Sigmoid colon (tissue), 7 donors: ENCODE measurements around the gene OR7C1. TPM values are rescaled to one million over a fixed set of nuclear protein-coding genes. Genes with fewer than 3 reads are reported as not detected.

ENCODE experiments used
- DNase-seq: peaks from one replicate; pipeline ENCODE4 v3.0.0-alpha.2; 2019
- H3K27ac ChIP-seq, 4 donors: fragments of 200-600 bp; sonication (generic); one replicate each; pipeline ENCODE4 v1.5.1; 2016 to 2019; ENCODE audit warnings: mild to moderate bottlenecking in 1 of 4
- H3K27me3 ChIP-seq, 3 donors: fragments of 200-600 bp; sonication (generic); one replicate each; pipeline ENCODE4 v1.5.1; 2019; ENCODE audit warnings: mild to moderate bottlenecking in 1 of 3
- H3K36me3 ChIP-seq, 4 donors: fragments of 200-600 bp; sonication (generic); one replicate each; pipeline ENCODE4 v1.5.1; 2016 to 2019
- H3K4me1 ChIP-seq, 4 donors: fragments of 200-600 bp; sonication (generic); one replicate each; pipeline ENCODE4 v1.5.1; 2017 to 2019
- H3K4me3 ChIP-seq, 4 donors: fragments of 200-600 bp; sonication (generic); one replicate each; pipeline ENCODE4 v1.5.1; 2017 to 2019; ENCODE audit warnings: mild to moderate bottlenecking in 2 of 4, moderate library complexity in 1 of 4
- H3K9me3 ChIP-seq, 4 donors: fragments of 200-600 bp in 3 of 4; sonication (generic) in 3 of 4; one replicate each; pipeline versions ENCODE4 v1.5.1 to v1.6.1; 2013 to 2019
- CTCF ChIP-seq, 4 experiments: fragments of 450-650 bp in 3 of 4; fragments of 200-600 bp in 1 of 4; IDR thresholded peaks; one replicate each; pipeline ENCODE4 v1.5.1; 2016 to 2019; ENCODE audit warnings: antibody characterized with exemption in 4 of 4, mild to moderate bottlenecking in 3 of 4, moderate library complexity in 2 of 4
- EP300 ChIP-seq, 4 donors: sonication (generic); formaldehyde crosslinking; IDR thresholded peaks; one replicate each; pipeline ENCODE4 v1.6.1; 2017; ENCODE audit warnings: antibody characterized with exemption in 4 of 4
- POLR2A ChIP-seq, 2 donors: fragments of 450-650 bp; IDR thresholded peaks; one replicate each; pipeline ENCODE4 v1.6.1; 2016; ENCODE audit warnings: antibody characterized with exemption in 2 of 2, mild to moderate bottlenecking in 2 of 2, moderate library complexity in 2 of 2
- POLR2AphosphoS5 ChIP-seq, 4 donors: sonication (generic); formaldehyde crosslinking; IDR thresholded peaks; one replicate each; pipeline ENCODE4 v1.6.1; 2017; ENCODE audit warnings: antibody characterized with exemption in 4 of 4
- WGBS, 2 donors: extraction: QIAGEN DNeasy Blood & Tissue Kit; methylation state at CpG; one replicate each; pipeline ENCODE4 v1.1.7; 2013; 5-methylcytosine and 5-hydroxymethylcytosine counted together
- intact Hi-C: fragments of 100-400 bp; cut with DNase I; formaldehyde crosslinking; loops from one replicate; pipeline ENCODE4 v1.15.1; 2023
- polyA plus RNA-seq, 3 donors: library from polyadenylated mRNA; stranded (reverse); fragments of 200-250 nt; gene quantifications; one replicate each; pipeline ENCODE4 v1.2.3, GENCODE V29; 2013
- total RNA-seq, 4 donors: library from RNA; depleted of rRNA; stranded (reverse); fragments of >200 nt; gene quantifications; one replicate each; pipeline ENCODE4 v1.1.0, GENCODE V29; 2016
- donor health status: healthy with polysubstance abuse.
- donor health status: Bipolar disorder and iron deficiency.
- donor health status: healthy.

OR7C1 gene
- total and polyA plus RNA-seq, 7 donors, result under 0.01 TPM; not detected in 4

- no peak for DNase-seq
- intact Hi-C loops, result no loop called here
- H3K27ac ChIP-seq, result no peak overlapping the region
- TF ChIP-seq CTCF (IDR thresholded peaks at IDR 0.05) (no peak), POLR2AphosphoS5 (IDR thresholded peaks at IDR 0.05) (peak in 1 of 4 donors; percentile 43), EP300 (IDR thresholded peaks at IDR 0.05) (no peak), POLR2A (IDR thresholded peaks at IDR 0.05) (no peak)
- H3K36me3 ChIP-seq, result no peaks in the 10 kb centered on the region
- no peaks in the 10 kb centered on the region for H3K4me1 ChIP-seq
- 63 to 64% methylated on average over 6 of the region's 6 CpGs for WGBS, 2 donors
- H3K9me3 ChIP-seq, result peaks cover 0 to 2% (median 0%) of the 10 kb centered on the region in 4 donors
- H3K27me3 ChIP-seq, result peaks cover 0 to 5% (median 3%) of the 10 kb centered on the region in 3 donors
- no peak overlapping the region for H3K4me3 ChIP-seq
These were observed 8.6 kb upstream of the OR7C1 start for GRCh38 chr19:14843578-14843977.

GRCh38 chr19:14843169-14843568 lies 8.2 kb upstream of the OR7C1 start:
- no peak overlapping the region for H3K27ac ChIP-seq
- no peak for DNase-seq
- peaks cover 0 to 5% (median 3%) of the 10 kb centered on the region in 3 donors for H3K27me3 ChIP-seq
- H3K4me3 ChIP-seq, result no peak overlapping the region
- intact Hi-C loops, result no loop called here
- H3K9me3 ChIP-seq, result peaks cover 0 to 2% (median 0%) of the 10 kb centered on the region in 4 donors
- no peaks in the 10 kb centered on the region for H3K36me3 ChIP-seq
- H3K4me1 ChIP-seq, result no peaks in the 10 kb centered on the region
- TF ChIP-seq POLR2AphosphoS5 (IDR thresholded peaks at IDR 0.05), result no peak
- 46 to 60% methylated on average over 2 of the region's 2 CpGs for WGBS, 2 donors

GRCh38 chr19:14840206-14840605 lies 5.2 kb upstream of the OR7C1 start:
- Histone ChIP-seq H3K4me3 (no peak overlapping the region), H3K36me3 (no peaks in the 10 kb centered on the region), H3K4me1 (no peaks in the 10 kb centered on the region), H3K27me3 (peaks cover 0 to 1% (median 0%) of the 10 kb centered on the region in 3 donors), H3K9me3 (peaks cover 0 to 2% (median 0%) of the 10 kb centered on the region in 4 donors), H3K27ac (no peak overlapping the region)
- TF ChIP-seq EP300 (IDR thresholded peaks at IDR 0.05) (no peak), POLR2AphosphoS5 (IDR thresholded peaks at IDR 0.05) (no peak), POLR2A (IDR thresholded peaks at IDR 0.05) (no peak), CTCF (IDR thresholded peaks at IDR 0.05) (no peak)
- no peak for DNase-seq
- WGBS, 2 donors, result 13 to 54% methylated on average over 1 of the region's 1 CpG
- intact Hi-C loops, result no loop called here

- WGBS, 2 donors, result 65 to 73% methylated on average over 4 of the region's 4 CpGs
These were observed 2.4 kb upstream of the OR7C1 start for GRCh38 chr19:14837391-14837790.

GRCh38 chr19:14830702-14831101 lies 4.3 kb downstream of the OR7C1 start:
- no peak overlapping the region for H3K4me3 ChIP-seq
- H3K36me3 ChIP-seq, result no peaks in the 10 kb centered on the region
- no peak overlapping the region for H3K27ac ChIP-seq
- no peak for DNase-seq
- intact Hi-C loops, result no loop called here
- no peaks in the 10 kb centered on the region for H3K9me3 ChIP-seq
- H3K4me1 ChIP-seq, result no peaks in the 10 kb centered on the region
- 44 to 67% methylated on average over 4 of the region's 4 CpGs for WGBS, 2 donors
- H3K27me3 ChIP-seq, result no peaks in the 10 kb centered on the region
- TF ChIP-seq POLR2AphosphoS5 (IDR thresholded peaks at IDR 0.05) (no peak), EP300 (IDR thresholded peaks at IDR 0.05) (no peak), POLR2A (IDR thresholded peaks at IDR 0.05) (no peak), CTCF (IDR thresholded peaks at IDR 0.05) (no peak)

More at GRCh38 chr19:14837391-14837790, 2.4 kb upstream of the OR7C1 start:
- Histone ChIP-seq H3K36me3 (no peaks in the 10 kb centered on the region), H3K27ac (no peak overlapping the region), H3K27me3 (no peaks in the 10 kb centered on the region), H3K9me3 (peaks cover 0 to 2% (median 0%) of the 10 kb centered on the region in 4 donors), H3K4me3 (no peak overlapping the region), H3K4me1 (no peaks in the 10 kb centered on the region)
- no peak for TF ChIP-seq POLR2A (IDR thresholded peaks at IDR 0.05)
- TF ChIP-seq CTCF (IDR thresholded peaks at IDR 0.05), result no peak
- TF ChIP-seq POLR2AphosphoS5 (IDR thresholded peaks at IDR 0.05), result no peak
- no peak for TF ChIP-seq EP300 (IDR thresholded peaks at IDR 0.05)
- DNase-seq, result no peak
- intact Hi-C loops, result no loop called here
